ENCODE results near the gene ID2.

ID2 gene

DNA sequence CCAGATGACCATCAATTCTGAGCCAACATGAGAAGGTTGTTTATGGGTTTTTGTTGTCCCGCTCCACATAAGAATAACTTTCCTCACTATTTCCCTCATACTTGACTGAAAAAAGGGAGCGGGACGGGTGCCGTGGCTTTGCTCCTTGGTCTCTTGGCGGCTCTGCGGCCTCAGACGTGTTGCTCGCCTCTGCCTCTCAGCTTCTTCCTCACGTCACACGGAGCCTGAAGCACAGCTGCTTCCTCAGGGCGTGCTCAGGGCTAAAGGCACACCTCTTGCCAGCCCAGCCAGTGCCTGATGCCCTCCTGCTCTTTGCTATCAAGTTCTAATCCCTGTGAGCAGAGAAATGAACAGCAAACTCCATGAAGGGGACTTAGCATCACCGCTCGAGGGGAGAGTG lies 17.9 kb upstream of the ID2 start (continued):
- TF ChIP-seq ZNF302 (tag by site-specific recombination; IDR thresholded peaks at IDR 0.05; ENCODE audit: low read depth) (no peak), KLF7 (tag by site-specific recombination; IDR thresholded peaks at IDR 0.05; ENCODE audit: borderline replicate concordance) (no peak), ZNF341 (tag by site-specific recombination; IDR thresholded peaks at IDR 0.05; ENCODE audit: low read depth) (no peak), ZNF510 (tag by site-specific recombination; IDR thresholded peaks at IDR 0.05; ENCODE audit: insufficient replicate concordance) (no peak)
- TF ChIP-seq, protein P1, sequence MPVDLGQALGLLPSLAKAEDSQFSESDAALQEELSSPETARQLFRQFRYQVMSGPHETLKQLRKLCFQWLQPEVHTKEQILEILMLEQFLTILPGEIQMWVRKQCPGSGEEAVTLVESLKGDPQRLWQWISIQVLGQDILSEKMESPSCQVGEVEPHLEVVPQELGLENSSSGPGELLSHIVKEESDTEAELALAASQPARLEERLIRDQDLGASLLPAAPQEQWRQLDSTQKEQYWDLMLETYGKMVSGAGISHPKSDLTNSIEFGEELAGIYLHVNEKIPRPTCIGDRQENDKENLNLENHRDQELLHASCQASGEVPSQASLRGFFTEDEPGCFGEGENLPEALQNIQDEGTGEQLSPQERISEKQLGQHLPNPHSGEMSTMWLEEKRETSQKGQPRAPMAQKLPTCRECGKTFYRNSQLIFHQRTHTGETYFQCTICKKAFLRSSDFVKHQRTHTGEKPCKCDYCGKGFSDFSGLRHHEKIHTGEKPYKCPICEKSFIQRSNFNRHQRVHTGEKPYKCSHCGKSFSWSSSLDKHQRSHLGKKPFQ (tag by site-specific recombination; IDR thresholded peaks at IDR 0.05), result no peak

- ChIA-PET CTCF (interaction anchor here (0.7 kb wide), 1 partner anchor 12 kb away, joined by 4 read pairs; no protein-coding TSS in a partner anchor), POLR2A (no interaction called here)
Measured at GRCh38 chr2:8666581-8666980, 15.3 kb upstream of the ID2 start.

More at GRCh38 chr2:8666581-8666980, 15.3 kb upstream of the ID2 start:
- no peak overlapping the region for H3K4me3 ChIP-seq (ENCODE audit: low read depth, low read length)
- no peak overlapping the region for H3K27ac ChIP-seq (ENCODE audit: extremely low read depth, low read depth, low read length)
- no peak for TF ChIP-seq HOXC10 (CRISPR knock-in tag; IDR thresholded peaks at IDR 0.05)
- TF ChIP-seq, protein P2, sequence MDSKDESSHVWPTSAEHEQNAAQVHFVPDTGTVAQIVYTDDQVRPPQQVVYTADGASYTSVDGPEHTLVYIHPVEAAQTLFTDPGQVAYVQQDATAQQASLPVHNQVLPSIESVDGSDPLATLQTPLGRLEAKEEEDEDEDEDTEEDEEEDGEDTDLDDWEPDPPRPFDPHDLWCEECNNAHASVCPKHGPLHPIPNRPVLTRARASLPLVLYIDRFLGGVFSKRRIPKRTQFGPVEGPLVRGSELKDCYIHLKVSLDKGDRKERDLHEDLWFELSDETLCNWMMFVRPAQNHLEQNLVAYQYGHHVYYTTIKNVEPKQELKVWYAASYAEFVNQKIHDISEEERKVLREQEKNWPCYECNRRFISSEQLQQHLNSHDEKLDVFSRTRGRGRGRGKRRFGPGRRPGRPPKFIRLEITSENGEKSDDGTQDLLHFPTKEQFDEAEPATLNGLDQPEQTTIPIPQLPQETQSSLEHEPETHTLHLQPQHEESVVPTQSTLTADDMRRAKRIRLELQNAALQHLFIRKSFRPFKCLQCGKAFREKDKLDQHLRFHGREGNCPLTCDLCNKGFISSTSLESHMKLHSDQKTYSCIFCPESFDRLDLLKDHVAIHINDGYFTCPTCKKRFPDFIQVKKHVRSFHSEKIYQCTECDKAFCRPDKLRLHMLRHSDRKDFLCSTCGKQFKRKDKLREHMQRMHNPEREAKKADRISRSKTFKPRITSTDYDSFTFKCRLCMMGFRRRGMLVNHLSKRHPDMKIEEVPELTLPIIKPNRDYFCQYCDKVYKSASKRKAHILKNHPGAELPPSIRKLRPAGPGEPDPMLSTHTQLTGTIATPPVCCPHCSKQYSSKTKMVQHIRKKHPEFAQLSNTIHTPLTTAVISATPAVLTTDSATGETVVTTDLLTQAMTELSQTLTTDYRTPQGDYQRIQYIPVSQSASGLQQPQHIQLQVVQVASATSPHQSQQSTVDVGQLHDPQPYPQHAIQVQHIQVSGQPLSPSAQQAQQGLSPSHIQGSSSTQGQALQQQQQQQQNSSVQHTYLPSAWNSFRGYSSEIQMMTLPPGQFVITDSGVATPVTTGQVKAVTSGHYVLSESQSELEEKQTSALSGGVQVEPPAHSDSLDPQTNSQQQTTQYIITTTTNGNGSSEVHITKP (tag by site-specific recombination; IDR thresholded peaks at IDR 0.05), result no peak
- no peak for TF ChIP-seq ZNF596 (tag by site-specific recombination; IDR thresholded peaks at IDR 0.05)
- no peak for TF ChIP-seq ZNF214 (tag by site-specific recombination; IDR thresholded peaks at IDR 0.05; ENCODE audit: borderline replicate concordance)
- TF ChIP-seq GFI1B (tag by site-specific recombination; IDR thresholded peaks at IDR 0.05), result no peak
- no peak for TF ChIP-seq TSHZ1 (tag by site-specific recombination; IDR thresholded peaks at IDR 0.05; ENCODE audit: borderline replicate concordance)
- no peak for TF ChIP-seq ZBTB8A (tag by site-specific recombination; IDR thresholded peaks at IDR 0.05)
- TF ChIP-seq ZNF544 (tag by site-specific recombination; IDR thresholded peaks at IDR 0.05), result no peak
- no peak for TF ChIP-seq ZSCAN23 (tag by site-specific recombination; IDR thresholded peaks at IDR 0.05)
- TF ChIP-seq ZSCAN16 (tag by site-specific recombination; IDR thresholded peaks at IDR 0.05), result no peak
- TF ChIP-seq ZSCAN30 (tag by site-specific recombination; IDR thresholded peaks at IDR 0.05), result no peak
- no peak for TF ChIP-seq ZNF514 (tag by site-specific recombination; IDR thresholded peaks at IDR 0.05)
- no peak for TF ChIP-seq ZNF830 (tag by site-specific recombination; IDR thresholded peaks at IDR 0.05; ENCODE audit: low read depth)
- TF ChIP-seq ZNF561 (tag by site-specific recombination; IDR thresholded peaks at IDR 0.05; ENCODE audit: borderline replicate concordance), result no peak
- TF ChIP-seq SP7 (tag by site-specific recombination; IDR thresholded peaks at IDR 0.05), result no peak
- TF ChIP-seq, protein P3, sequence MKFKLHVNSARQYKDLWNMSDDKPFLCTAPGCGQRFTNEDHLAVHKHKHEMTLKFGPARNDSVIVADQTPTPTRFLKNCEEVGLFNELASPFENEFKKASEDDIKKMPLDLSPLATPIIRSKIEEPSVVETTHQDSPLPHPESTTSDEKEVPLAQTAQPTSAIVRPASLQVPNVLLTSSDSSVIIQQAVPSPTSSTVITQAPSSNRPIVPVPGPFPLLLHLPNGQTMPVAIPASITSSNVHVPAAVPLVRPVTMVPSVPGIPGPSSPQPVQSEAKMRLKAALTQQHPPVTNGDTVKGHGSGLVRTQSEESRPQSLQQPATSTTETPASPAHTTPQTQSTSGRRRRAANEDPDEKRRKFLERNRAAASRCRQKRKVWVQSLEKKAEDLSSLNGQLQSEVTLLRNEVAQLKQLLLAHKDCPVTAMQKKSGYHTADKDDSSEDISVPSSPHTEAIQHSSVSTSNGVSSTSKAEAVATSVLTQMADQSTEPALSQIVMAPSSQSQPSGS (tag by site-specific recombination; IDR thresholded peaks at IDR 0.05; ENCODE audit: low read depth), result no peak
- H3K36me3 ChIP-seq (ENCODE audit: control insufficient read depth in 2 of 2, insufficient read depth in 1 of 2, low read length in 2 of 2), result no peaks in the 10 kb centered on the region
- H3K4me1 ChIP-seq (ENCODE audit: control insufficient read depth, insufficient read depth, low read length), result no peaks in the 10 kb centered on the region
- H3K9me3 ChIP-seq (ENCODE audit: control insufficient read depth, insufficient read depth, low read depth, low read length), result no peaks in the 10 kb centered on the region
